SK-N-MC (cell line): ENCODE results near the gene RGPD3.
"Not testable (repeated sequence)": the region's sequence is repeated elsewhere in the genome, so short reads cannot be mapped to it uniquely, and the experiment has no call there.

Experiments
- EZH2 ChIP-seq: fragments of 200-600 bp; sonication (generic); IDR thresholded peaks from one replicate; pipeline ENCODE4 v1.6.1; 2017; ENCODE audit warnings: antibody characterized with exemption
- FOXP2 ChIP-seq: optimal IDR thresholded peaks from 2 replicates; pipeline ENCODE3; 2011; ENCODE audit warnings: mild to moderate bottlenecking, moderate library complexity; ENCODE audit not compliant: insufficient read depth; ENCODE audit errors: extremely low read length, control extremely low read depth
- POLR2AphosphoS5 ChIP-seq: IDR thresholded peaks from 2 replicates; pipeline ENCODE4 v1.6.1; 2012; ENCODE audit warnings: mild to moderate bottlenecking, low read depth, low read length, borderline replicate concordance

GRCh38 chr2:106504192-106504591 is 36.0 kb upstream of the RGPD3 start:
- TF ChIP-seq POLR2AphosphoS5, EZH2, FOXP2: not testable (repeated sequence)
